Hepatocyte (in vitro differentiated cells): ENCODE results near the gene TXN.

Source experiments
- CTCF ChIP-seq: fragments of 200-600 bp; sonication (generic); IDR thresholded peaks from 2 replicates; pipeline ENCODE4 v1.5.1; 2016; ENCODE audit warnings: antibody characterized with exemption, mild to moderate bottlenecking; ENCODE audit not compliant: poor library complexity
- EZH2 ChIP-seq: fragments of 200-600 bp; sonication (generic); IDR thresholded peaks from 2 replicates; pipeline ENCODE4 v1.6.1; 2016; ENCODE audit warnings: antibody characterized with exemption, mild to moderate bottlenecking, borderline replicate concordance

DNA sequence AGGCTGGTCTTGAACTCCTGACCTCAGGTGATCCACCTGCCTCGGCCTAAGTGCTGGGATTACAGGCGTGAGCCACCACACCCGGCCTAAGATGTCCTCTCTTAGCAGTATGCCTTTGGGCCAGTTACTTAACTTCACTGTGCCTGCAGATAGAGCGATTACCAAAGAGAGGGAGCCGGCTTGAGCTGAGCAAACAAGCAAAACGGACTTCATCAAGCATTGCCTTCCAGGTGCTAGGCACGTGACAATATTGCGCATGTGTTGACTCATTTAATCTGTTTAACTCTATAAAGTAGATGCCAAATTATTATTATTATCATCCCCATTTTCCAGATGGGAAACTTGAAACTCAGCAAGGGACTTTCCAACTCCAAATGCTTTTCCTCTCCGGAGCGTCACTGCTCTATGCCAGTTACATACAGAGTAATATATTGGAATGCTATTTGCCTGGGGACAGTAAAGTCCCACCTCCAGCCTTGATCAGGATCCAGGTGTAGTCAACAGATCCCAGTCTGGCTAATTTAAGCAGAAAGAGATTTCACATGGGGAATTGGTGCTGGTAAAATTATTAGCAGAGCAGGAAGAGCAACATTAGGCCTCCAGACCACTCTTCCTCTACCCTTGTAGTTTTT lies 42.8 kb downstream of the TXN start:
- TF ChIP-seq CTCF (no peak), EZH2 (no peak)
